H1 (cell line): ENCODE results near the gene RAB11A. TPM values are rescaled to one million over a fixed set of nuclear protein-coding genes. Genes with fewer than 3 reads are reported as not detected.

Experiments
- SIN3A ChIP-seq, 2 experiments: IDR thresholded peaks in 1 of 2; conservative IDR thresholded peaks in 1 of 2; 2 replicates each; pipeline ENCODE4 v1.6.1; 2011 to 2012; ENCODE audit warnings: low read length in 2 of 2, improper control_type of control experiment in 1 of 2, low read depth in 1 of 2, mild to moderate bottlenecking in 1 of 2
- SP1 ChIP-seq: IDR thresholded peaks from 2 replicates; pipeline ENCODE4 v1.6.1; 2011; ENCODE audit warnings: low read depth, low read length
- TAF7 ChIP-seq: optimal IDR thresholded peaks from 2 replicates; pipeline ENCODE3; 2011; ENCODE audit warnings: low read depth, mild to moderate bottlenecking, inconsistent platforms, low read length, moderate library complexity, borderline replicate concordance
- TCF12 ChIP-seq: IDR thresholded peaks from 2 replicates; pipeline ENCODE4 v1.6.1; 2011; ENCODE audit warnings: low read depth, mild to moderate bottlenecking, low read length
- ZNF274 ChIP-seq: IDR thresholded peaks from 2 replicates; pipeline ENCODE4 v1.7.0; 2012; ENCODE audit warnings: low read length, borderline replicate concordance; ENCODE audit errors: extremely low read depth
- polyA plus RNA-seq, 7 experiments: library from polyadenylated mRNA; depleted of rRNA in 3 of 7; stranded (reverse) in 5 of 7; unstranded in 2 of 7; fragments of >200 nt in 5 of 7; fragments of 200-250 nt in 2 of 7; gene quantifications; 1 replicate in 5 of 7; 2 replicates in 1 of 7; 4 replicates in 1 of 7; pipeline versions ENCODE4 v1.2.1 to v1.2.3, GENCODE V29; 2011 to 2013; ENCODE audit warnings: missing spikeins in 2 of 7, mixed read lengths in 2 of 7
- total RNA-seq: library from RNA; stranded (reverse); fragmentation: NEBNext Ultra II Directional; extraction: Animal tissue kit (Norgen Biotek cat#: 25700); gene quantifications from 2 replicates; pipeline ENCODE4 v1.2.1, GENCODE V29; 2021
- TF ChIP-seq, protein P1 (sequence below): IDR thresholded peaks from 2 replicates; pipeline ENCODE4 v1.6.1; 2011; ENCODE audit warnings: low read depth, mild to moderate bottlenecking, low read length; ENCODE audit not compliant: insufficient read depth

RAB11A gene
- total and polyA plus RNA-seq, 2 of the 8 experiments (the other 6 are each of a cell fraction or from before 2014, with no cell fraction given): 211 to 254 TPM

DNA sequence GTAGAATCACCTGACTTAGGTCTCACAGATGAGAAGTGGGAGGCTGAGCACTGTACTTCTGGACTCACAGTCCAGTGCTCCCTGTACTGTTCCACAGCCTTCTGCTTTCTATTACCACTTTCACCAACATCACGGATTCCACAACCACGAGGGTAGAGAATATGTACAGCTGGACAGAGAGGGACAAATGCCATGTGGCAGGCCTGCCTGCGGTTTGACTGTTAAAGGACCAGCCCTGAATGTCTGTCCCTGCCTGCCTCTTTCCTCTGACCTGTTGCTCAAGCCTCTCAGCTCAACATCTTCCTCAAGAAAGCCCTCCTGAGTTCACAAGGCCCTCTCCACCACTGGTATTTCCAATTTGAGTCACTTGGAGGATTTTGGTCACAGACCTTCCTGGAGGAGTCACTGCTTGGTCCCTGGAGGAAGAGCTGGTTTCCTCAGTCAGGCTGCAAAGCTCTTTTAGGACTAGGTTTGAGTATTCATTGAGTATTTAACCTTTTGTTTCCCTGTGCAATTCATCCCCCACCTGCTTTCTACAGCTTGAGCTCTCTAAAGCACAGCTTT, 49.1 kb downstream of the RAB11A start (continued):
- TF ChIP-seq, protein P1, sequence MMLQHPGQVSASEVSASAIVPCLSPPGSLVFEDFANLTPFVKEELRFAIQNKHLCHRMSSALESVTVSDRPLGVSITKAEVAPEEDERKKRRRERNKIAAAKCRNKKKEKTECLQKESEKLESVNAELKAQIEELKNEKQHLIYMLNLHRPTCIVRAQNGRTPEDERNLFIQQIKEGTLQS: no peak
- TF ChIP-seq SP1 (no peak), ZNF274 (no peak), SIN3A (conservative IDR thresholded peaks at IDR 0.05 in 1 of 2, IDR thresholded peaks at IDR 0.05 in 1 of 2; ENCODE audit: low read depth in 1 of 2, low read length in 2 of 2) (no peak), TCF12 (no peak), TAF7 (no peak)
